ENCODE data around the gene C19orf25. TPM values are rescaled to one million over a fixed set of nuclear protein-coding genes. Genes with fewer than 3 reads are reported as not detected.

The C19orf25 gene
- total and polyA plus RNA-seq, 2 of the 13 experiments (the other 11 are each of a cell fraction or from before 2014, with no cell fraction given) = 14.2 to 32.4 TPM

DNA sequence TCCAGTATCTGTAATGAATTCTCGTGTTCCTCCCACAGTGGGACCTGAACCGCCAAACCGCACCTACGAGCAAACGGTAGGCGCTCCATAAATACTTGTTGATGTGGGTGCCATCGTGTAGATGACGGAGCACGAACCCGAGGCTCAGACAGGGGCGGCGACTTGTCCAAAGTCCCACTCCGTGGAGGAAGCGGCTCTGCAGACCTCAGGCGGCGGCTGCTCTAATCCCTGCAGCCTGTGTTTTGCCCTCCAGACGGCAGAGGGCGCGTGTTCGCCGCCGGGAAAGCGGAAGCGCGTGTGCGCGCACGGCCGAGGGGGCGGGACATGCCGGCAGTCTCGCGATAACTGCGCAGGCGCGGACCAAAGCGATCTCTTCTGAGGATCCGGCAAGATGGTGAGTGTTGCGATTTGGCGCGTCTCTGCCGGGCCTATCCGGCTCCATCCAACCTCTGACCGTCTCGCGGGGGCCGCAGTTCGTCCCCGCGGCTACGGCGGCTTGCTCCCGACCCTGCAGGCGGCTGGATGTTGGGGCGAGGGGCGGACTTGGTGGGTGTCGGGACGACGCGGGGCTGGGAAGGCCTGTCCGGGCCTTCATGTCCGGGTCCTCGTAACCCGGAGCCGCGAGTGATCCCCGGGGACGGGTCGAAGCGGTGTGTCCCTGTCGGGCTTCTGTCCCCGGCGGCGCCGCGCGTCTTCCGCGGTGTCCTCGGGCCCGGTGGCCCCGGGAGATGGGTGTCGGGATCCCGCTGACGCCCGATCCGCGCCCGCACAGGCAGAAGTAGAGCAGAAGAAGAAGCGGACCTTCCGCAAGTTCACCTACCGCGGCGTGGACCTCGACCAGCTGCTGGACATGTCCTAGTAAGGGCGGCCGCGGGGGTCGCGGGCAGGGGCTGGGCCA is 40.7 kb downstream of the C19orf25 start, which contains the start of gene RPS15 (continued):
- TF ChIP-seq NR2F1 (CRISPR knock-in tag; IDR thresholded peaks at IDR 0.05) = 0 out of 4 replicates have a peak, but pooled peaks of 1 of the 2 experiments have one; percentile 4
- no peak for TF ChIP-seq ZNF101 (CRISPR knock-in tag; IDR thresholded peaks at IDR 0.05; ENCODE audit: borderline replicate concordance, low read depth)
- TF ChIP-seq MEF2D (CRISPR knock-in tag; IDR thresholded peaks at IDR 0.05) = peak; percentile 93
- TF ChIP-seq RXRA (CRISPR knock-in tag; IDR thresholded peaks at IDR 0.05) = peak; percentile 76; the same call in 1 of the 2 replicates
- peak; percentile 89 for TF ChIP-seq MED13 (CRISPR knock-in tag; IDR thresholded peaks at IDR 0.05)
- 0 out of 2 replicates have a peak, but pooled peaks have one; percentile 56 for TF ChIP-seq CENPT (CRISPR knock-in tag; IDR thresholded peaks at IDR 0.05; ENCODE audit: low read depth)
- TF ChIP-seq ZNF224 (CRISPR knock-in tag; IDR thresholded peaks at IDR 0.05) = peak; percentile 97
- peak; percentile 51; the same call in 1 of the 2 replicates for TF ChIP-seq SOX5 (CRISPR knock-in tag; IDR thresholded peaks at IDR 0.05; ENCODE audit: borderline replicate concordance)
- TF ChIP-seq SALL1 (CRISPR knock-in tag; IDR thresholded peaks at IDR 0.05) = peak; percentile 94
- peak; percentile 76 for TF ChIP-seq AGO1 (IDR thresholded peaks at IDR 0.05; ENCODE audit: low read depth, low read length, poor library complexity, severe bottlenecking)
- no peak for TF ChIP-seq TOPORS (CRISPR knock-in tag; IDR thresholded peaks at IDR 0.05)
- TF ChIP-seq MATR3 (CRISPR knock-in tag; IDR thresholded peaks at IDR 0.05) = no peak
- 0 out of 2 replicates have a peak, but pooled peaks have one; percentile 49 for TF ChIP-seq XBP1 (CRISPR knock-in tag; IDR thresholded peaks at IDR 0.05)
- 0 out of 2 replicates have a peak, but pooled peaks have one; percentile 61 for TF ChIP-seq ZNF572 (CRISPR knock-in tag; IDR thresholded peaks at IDR 0.05)
- TF ChIP-seq MZF1 (CRISPR knock-in tag; IDR thresholded peaks at IDR 0.05; ENCODE audit: borderline replicate concordance) = 0 out of 2 replicates have a peak, but pooled peaks have one; percentile 67
- TF ChIP-seq ZNF713 (CRISPR knock-in tag; IDR thresholded peaks at IDR 0.05) = 0 out of 2 replicates have a peak, but pooled peaks have one; percentile 84
- peak; percentile 99 for TF ChIP-seq XRCC5 (optimal IDR thresholded peaks at IDR 0.05; ENCODE audit: low read length)
- 0 out of 2 replicates have a peak, but pooled peaks have one; percentile 62 for TF ChIP-seq ZNF160 (CRISPR knock-in tag; IDR thresholded peaks at IDR 0.05)
- TF ChIP-seq POLR2G (IDR thresholded peaks at IDR 0.05; ENCODE audit: low read depth, low read length) = peak; percentile 98
- TF ChIP-seq RAD21 (CRISPR knock-in tag; IDR thresholded peaks at IDR 0.05) = peak; percentile 83; the same call in 1 of the 2 replicates
- peak; percentile 51; the same call in 1 of the 2 replicates for TF ChIP-seq ZBTB7B (CRISPR knock-in tag; IDR thresholded peaks at IDR 0.05)
- TF ChIP-seq, protein P1, sequence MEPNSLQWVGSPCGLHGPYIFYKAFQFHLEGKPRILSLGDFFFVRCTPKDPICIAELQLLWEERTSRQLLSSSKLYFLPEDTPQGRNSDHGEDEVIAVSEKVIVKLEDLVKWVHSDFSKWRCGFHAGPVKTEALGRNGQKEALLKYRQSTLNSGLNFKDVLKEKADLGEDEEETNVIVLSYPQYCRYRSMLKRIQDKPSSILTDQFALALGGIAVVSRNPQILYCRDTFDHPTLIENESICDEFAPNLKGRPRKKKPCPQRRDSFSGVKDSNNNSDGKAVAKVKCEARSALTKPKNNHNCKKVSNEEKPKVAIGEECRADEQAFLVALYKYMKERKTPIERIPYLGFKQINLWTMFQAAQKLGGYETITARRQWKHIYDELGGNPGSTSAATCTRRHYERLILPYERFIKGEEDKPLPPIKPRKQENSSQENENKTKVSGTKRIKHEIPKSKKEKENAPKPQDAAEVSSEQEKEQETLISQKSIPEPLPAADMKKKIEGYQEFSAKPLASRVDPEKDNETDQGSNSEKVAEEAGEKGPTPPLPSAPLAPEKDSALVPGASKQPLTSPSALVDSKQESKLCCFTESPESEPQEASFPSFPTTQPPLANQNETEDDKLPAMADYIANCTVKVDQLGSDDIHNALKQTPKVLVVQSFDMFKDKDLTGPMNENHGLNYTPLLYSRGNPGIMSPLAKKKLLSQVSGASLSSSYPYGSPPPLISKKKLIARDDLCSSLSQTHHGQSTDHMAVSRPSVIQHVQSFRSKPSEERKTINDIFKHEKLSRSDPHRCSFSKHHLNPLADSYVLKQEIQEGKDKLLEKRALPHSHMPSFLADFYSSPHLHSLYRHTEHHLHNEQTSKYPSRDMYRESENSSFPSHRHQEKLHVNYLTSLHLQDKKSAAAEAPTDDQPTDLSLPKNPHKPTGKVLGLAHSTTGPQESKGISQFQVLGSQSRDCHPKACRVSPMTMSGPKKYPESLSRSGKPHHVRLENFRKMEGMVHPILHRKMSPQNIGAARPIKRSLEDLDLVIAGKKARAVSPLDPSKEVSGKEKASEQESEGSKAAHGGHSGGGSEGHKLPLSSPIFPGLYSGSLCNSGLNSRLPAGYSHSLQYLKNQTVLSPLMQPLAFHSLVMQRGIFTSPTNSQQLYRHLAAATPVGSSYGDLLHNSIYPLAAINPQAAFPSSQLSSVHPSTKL (CRISPR knock-in tag; IDR thresholded peaks at IDR 0.05) = 0 out of 2 replicates have a peak, but pooled peaks have one; percentile 63
- TF ChIP-seq U2AF1 (optimal IDR thresholded peaks at IDR 0.05; ENCODE audit: low read depth, low read length) = peak; percentile 83
- peak; percentile 98 for TF ChIP-seq ZNF781 (CRISPR knock-in tag; IDR thresholded peaks at IDR 0.05; ENCODE audit: borderline replicate concordance, not compliant biosample characterization)
- TF ChIP-seq DPF2 (CRISPR knock-in tag; IDR thresholded peaks at IDR 0.05; ENCODE audit: borderline replicate concordance, low read depth) = peak; percentile 50; the same call in 1 of the 2 replicates
- peak; percentile 97 for TF ChIP-seq THAP11 (CRISPR knock-in tag; IDR thresholded peaks at IDR 0.05)
